ENCODE results near the gene EBPL. TPM values are rescaled to one million over a fixed set of nuclear protein-coding genes. Genes with fewer than 3 reads are reported as not detected.

The EBPL gene
- total RNA-seq, 1 experiment from 2014 or later: 105 TPM

- BruUV-seq (replicated peaks): no TSS peak
- Histone ChIP-seq H3K9me3 (no peaks in the 10 kb centered on the region; the same call in 1 of the 2 replicates), H3K36me3 (ENCODE audit: control insufficient read depth, insufficient read depth, low read length) (no peaks in the 10 kb centered on the region), H3K4me3 (ENCODE audit: low read depth, low read length) (no peak overlapping the region), H3K4me1 (no peaks in the 10 kb centered on the region), H3K27me3 (replicated peaks; ENCODE audit: control insufficient read depth, insufficient read depth, low read length) (no peaks in the 10 kb centered on the region)
- CTCF ChIA-PET: interaction anchor here (1.0 kb wide), 1 partner anchor 171 kb away, joined by 4 read pairs; no protein-coding TSS in a partner anchor
- TF ChIP-seq CTCF (IDR thresholded peaks at IDR 0.05; ENCODE audit: insufficient read depth in 1 of 2, low read depth in 1 of 2, low read length in 1 of 2, severe bottlenecking in 1 of 2, unreplicated experiment in 1 of 2): no peak
- Mint-ChIP-seq H3K36me3 (ENCODE audit: insufficient read depth, unreplicated experiment) (no peaks in the 10 kb centered on the region), H3K9me3 (ENCODE audit: unreplicated experiment) (no peaks in the 10 kb centered on the region), H3K4me1 (ENCODE audit: low read depth, unreplicated experiment) (no peaks in the 10 kb centered on the region), H3K27ac (ENCODE audit: unreplicated experiment) (no peak overlapping the region), H3K27me3 (ENCODE audit: insufficient read depth, unreplicated experiment) (no peaks in the 10 kb centered on the region), H3K4me3 (ENCODE audit: unreplicated experiment) (no peak overlapping the region)
- POLR2A ChIA-PET: no interaction called here
- no peak for DNase-seq
- intact Hi-C loops (cut with micrococcal nuclease; ENCODE audit: unreplicated experiment): no loop called here
These were observed 68.9 kb downstream of the EBPL start for GRCh38 chr13:49622174-49622946.

- no peak for TF ChIP-seq CTCF (IDR thresholded peaks at IDR 0.05; ENCODE audit: insufficient read depth in 1 of 2, low read depth in 1 of 2, low read length in 1 of 2, severe bottlenecking in 1 of 2, unreplicated experiment in 1 of 2)
- DNase-seq: peak in 1 of 2 experiments; percentile 18
- no peaks in the 10 kb centered on the region for H3K27me3 Mint-ChIP-seq (ENCODE audit: insufficient read depth, unreplicated experiment)
- H3K9me3 Mint-ChIP-seq (ENCODE audit: unreplicated experiment): no peaks in the 10 kb centered on the region
- Histone ChIP-seq H3K4me1 (no peaks in the 10 kb centered on the region), H3K27me3 (replicated peaks; ENCODE audit: control insufficient read depth, insufficient read depth, low read length) (no peaks in the 10 kb centered on the region), H3K4me3 (ENCODE audit: low read depth, low read length) (peak overlapping the region; percentile 22; the same call in 1 of the 2 replicates), H3K9me3 (no peaks in the 10 kb centered on the region; the same call in 1 of the 2 replicates), H3K36me3 (ENCODE audit: control insufficient read depth, insufficient read depth, low read length) (no peaks in the 10 kb centered on the region)
- intact Hi-C loops (cut with micrococcal nuclease; ENCODE audit: unreplicated experiment): no loop called here
- POLR2A ChIA-PET: interaction anchor here (0.7 kb wide), 1 partner anchor 71 kb away, joined by 3 read pairs; the partner anchor contains the start of gene EBPL
- CTCF ChIA-PET: interaction anchor here (0.7 kb wide), 2 partner anchors 29 to 171 kb away, joined by 3 read pairs; no protein-coding TSS in a partner anchor
- no peaks in the 10 kb centered on the region for H3K36me3 Mint-ChIP-seq (ENCODE audit: insufficient read depth, unreplicated experiment)
- H3K4me1 Mint-ChIP-seq (ENCODE audit: low read depth, unreplicated experiment): no peaks in the 10 kb centered on the region
- no TSS peak for BruUV-seq (replicated peaks)
- H3K27ac Mint-ChIP-seq (ENCODE audit: unreplicated experiment): no peak overlapping the region
- H3K4me3 Mint-ChIP-seq (ENCODE audit: unreplicated experiment): peak overlapping the region; percentile 69
These were observed 71.1 kb downstream of the EBPL start for GRCh38 chr13:49620170-49620621.

GRCh38 chr13:49616676-49617065 lies 74.6 kb downstream of the EBPL start:
- intact Hi-C loops (cut with micrococcal nuclease; ENCODE audit: unreplicated experiment): no loop called here
- Mint-ChIP-seq H3K27ac (ENCODE audit: unreplicated experiment) (no peak overlapping the region), H3K36me3 (ENCODE audit: insufficient read depth, unreplicated experiment) (no peaks in the 10 kb centered on the region), H3K27me3 (ENCODE audit: insufficient read depth, unreplicated experiment) (no peaks in the 10 kb centered on the region), H3K4me3 (ENCODE audit: unreplicated experiment) (no peak overlapping the region), H3K9me3 (ENCODE audit: unreplicated experiment) (no peaks in the 10 kb centered on the region), H3K4me1 (ENCODE audit: low read depth, unreplicated experiment) (no peaks in the 10 kb centered on the region)
- no peaks in the 10 kb centered on the region for H3K4me1 ChIP-seq
- no peaks in the 10 kb centered on the region for H3K27me3 ChIP-seq (replicated peaks; ENCODE audit: control insufficient read depth, insufficient read depth, low read length)
- TF ChIP-seq CTCF (IDR thresholded peaks at IDR 0.05; ENCODE audit: insufficient read depth in 1 of 2, low read depth in 1 of 2, low read length in 1 of 2, severe bottlenecking in 1 of 2, unreplicated experiment in 1 of 2): no peak
- CTCF ChIA-PET: interaction anchor here (0.7 kb wide), 1 partner anchor 232 kb away, joined by 3 read pairs; no protein-coding TSS in a partner anchor
- DNase-seq: no peak
- POLR2A ChIA-PET: no interaction called here
- H3K36me3 ChIP-seq (ENCODE audit: control insufficient read depth, insufficient read depth, low read length): no peaks in the 10 kb centered on the region
- no peaks in the 10 kb centered on the region for H3K9me3 ChIP-seq
- H3K4me3 ChIP-seq (ENCODE audit: low read depth, low read length): no peak overlapping the region
- no TSS peak for BruUV-seq (replicated peaks)

Measured in Caco-2 (cell line).